IMR-90 (cell line): ENCODE data around the gene AKAP3.

Experiments used
- CHD1 ChIP-seq: IDR thresholded peaks from 2 replicates; pipeline ENCODE4 v1.6.1; 2012; ENCODE audit warnings: low read depth, low read length, improper control_type of control experiment
- FOS ChIP-seq: fragments of 150-350 bp; IDR thresholded peaks from 2 replicates; pipeline ENCODE4 v1.6.1; 2016; ENCODE audit warnings: low read depth, low read length
- MAFK ChIP-seq: IDR thresholded peaks from 2 replicates; pipeline ENCODE4 v1.6.1; 2012; ENCODE audit warnings: low read depth, low read length, improper control_type of control experiment
- MXI1 ChIP-seq: IDR thresholded peaks from 2 replicates; pipeline ENCODE4 v1.6.1; 2012; ENCODE audit warnings: low read depth, mild to moderate bottlenecking, low read length, moderate library complexity, borderline replicate concordance
- POLR2A ChIP-seq: IDR thresholded peaks from 2 replicates; pipeline ENCODE4 v1.6.1; 2012; ENCODE audit warnings: mild to moderate bottlenecking, low read depth, low read length
- RAD21 ChIP-seq: IDR thresholded peaks from 2 replicates; pipeline ENCODE4 v1.6.1; 2012; ENCODE audit warnings: low read length, improper control_type of control experiment
- TF ChIP-seq, protein P1 (sequence below): conservative IDR thresholded peaks from 2 replicates; pipeline ENCODE4 v1.5.1; 2012; ENCODE audit warnings: mild to moderate bottlenecking, low read depth, low read length, improper control_type of control experiment

DNA sequence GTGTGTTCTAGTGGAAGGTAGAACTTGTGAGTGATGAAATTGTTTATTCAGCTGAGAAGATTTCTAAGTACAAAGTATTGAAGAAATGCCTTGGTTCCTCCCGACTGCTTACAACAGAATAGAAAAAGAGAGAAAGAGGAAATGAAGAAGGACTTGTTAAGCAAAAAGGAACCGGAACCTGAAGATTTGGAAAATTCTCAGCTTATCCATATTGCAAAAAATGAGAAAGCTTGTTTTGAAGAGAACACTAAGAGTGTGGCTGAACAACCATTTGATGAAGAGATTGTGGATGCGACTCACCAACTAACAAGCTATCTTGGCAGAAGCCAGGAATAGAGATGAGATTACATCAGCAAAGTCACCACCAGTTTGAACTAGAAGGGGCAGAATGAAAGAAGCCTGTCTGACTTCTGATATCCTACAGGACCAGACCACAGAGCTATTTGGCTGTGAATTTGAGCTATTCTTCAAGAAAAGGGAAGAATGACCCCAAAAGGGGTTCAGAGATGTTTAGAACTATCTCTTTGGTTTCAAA, 15.2 kb upstream of the AKAP3 start:
- TF ChIP-seq, protein P1, sequence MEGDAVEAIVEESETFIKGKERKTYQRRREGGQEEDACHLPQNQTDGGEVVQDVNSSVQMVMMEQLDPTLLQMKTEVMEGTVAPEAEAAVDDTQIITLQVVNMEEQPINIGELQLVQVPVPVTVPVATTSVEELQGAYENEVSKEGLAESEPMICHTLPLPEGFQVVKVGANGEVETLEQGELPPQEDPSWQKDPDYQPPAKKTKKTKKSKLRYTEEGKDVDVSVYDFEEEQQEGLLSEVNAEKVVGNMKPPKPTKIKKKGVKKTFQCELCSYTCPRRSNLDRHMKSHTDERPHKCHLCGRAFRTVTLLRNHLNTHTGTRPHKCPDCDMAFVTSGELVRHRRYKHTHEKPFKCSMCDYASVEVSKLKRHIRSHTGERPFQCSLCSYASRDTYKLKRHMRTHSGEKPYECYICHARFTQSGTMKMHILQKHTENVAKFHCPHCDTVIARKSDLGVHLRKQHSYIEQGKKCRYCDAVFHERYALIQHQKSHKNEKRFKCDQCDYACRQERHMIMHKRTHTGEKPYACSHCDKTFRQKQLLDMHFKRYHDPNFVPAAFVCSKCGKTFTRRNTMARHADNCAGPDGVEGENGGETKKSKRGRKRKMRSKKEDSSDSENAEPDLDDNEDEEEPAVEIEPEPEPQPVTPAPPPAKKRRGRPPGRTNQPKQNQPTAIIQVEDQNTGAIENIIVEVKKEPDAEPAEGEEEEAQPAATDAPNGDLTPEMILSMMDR: no peak
- TF ChIP-seq POLR2A (no peak), CHD1 (no peak), FOS (peak; percentile 42; the same call in 1 of the 2 replicates), RAD21 (no peak), MXI1 (no peak), MAFK (no peak)
